H1 (cell line): Measurements from ENCODE around the gene MRPL50. TPM values are rescaled to one million over a fixed set of nuclear protein-coding genes. Genes with fewer than 3 reads are reported as not detected.
A peak's percentile ranks its signal among the peaks of the same experiment; 100 is the strongest.

Experiments
- CTCF ChIA-PET: fragments of 300-600 bp; sonication (Branson Sonifier 250); formaldehyde crosslinking; loops from one replicate; lab custom pipeline; 2021; ENCODE audit not compliant: partially characterized antibody; lab: Charles Lee
- POLR2A ChIA-PET: fragments of 300-600 bp; sonication (Branson Sonifier 250); formaldehyde crosslinking; loops from one replicate; lab custom pipeline; 2021; ENCODE audit warnings: inconsistent platforms; ENCODE audit not compliant: partially characterized antibody; lab: Charles Lee
- DNase-seq, 2 experiments: peaks; one replicate each; pipeline versions ENCODE4 v3.0.0 to v3.0.0-alpha.2; 2010 to 2022; ENCODE audit warnings: low spot score in 2 of 2, low read depth in 1 of 2, mixed read lengths in 1 of 2
- FAIRE-seq: peaks from 2 replicates; lab custom pipeline; 2011; peaks lifted over from hg19 to GRCh38; lab: Jason Lieb, UNC
- H2AFZ ChIP-seq: 2 replicates; pipeline ENCODE4 v1.8.1; 2012; ENCODE audit warnings: low read length, inconsistent platforms
- H2AK5ac ChIP-seq: 2 replicates; pipeline ENCODE4 v1.6.1; 2013; ENCODE audit warnings: low read depth, low read length
- H2BK120ac ChIP-seq: replicated peaks from 2 replicates; pipeline ENCODE3; 2013; ENCODE audit warnings: low read depth, low read length, inconsistent platforms
- H2BK12ac ChIP-seq: 2 replicates; pipeline ENCODE4 v1.6.1; 2013; ENCODE audit warnings: low read depth, low read length
- H2BK15ac ChIP-seq: 2 replicates; pipeline ENCODE4 v1.6.1; 2013; ENCODE audit warnings: low read length
- H2BK20ac ChIP-seq: 2 replicates; pipeline ENCODE4 v1.6.1; 2013; ENCODE audit warnings: low read length
- H2BK5ac ChIP-seq: 2 replicates; pipeline ENCODE4 v1.6.1; 2013; ENCODE audit warnings: low read depth, low read length
- H3K14ac ChIP-seq: 2 replicates; pipeline ENCODE4 v1.6.1; 2013; ENCODE audit warnings: inconsistent platforms; ENCODE audit not compliant: insufficient read length
- H3K18ac ChIP-seq: 2 replicates; pipeline ENCODE4 v1.6.1; 2013; ENCODE audit warnings: low read length; ENCODE audit errors: extremely low read depth
- H3K23ac ChIP-seq: 2 replicates; pipeline ENCODE4 v1.6.1; 2013; ENCODE audit warnings: inconsistent platforms; ENCODE audit not compliant: insufficient read length
- H3K23me2 ChIP-seq: 2 replicates; pipeline ENCODE4 v1.6.1; 2013; ENCODE audit warnings: low read depth, low read length
- H3K27ac ChIP-seq: 2 replicates; pipeline ENCODE4 v1.6.1; 2011; ENCODE audit warnings: low read depth, low read length, inconsistent platforms
- H3K27me3 ChIP-seq, 4 experiments: replicated peaks in 1 of 4; 1 replicate in 1 of 4; 2 replicates in 3 of 4; pipeline versions ENCODE4 v1.6.1 to v1.8.1; 2011 to 2013; ENCODE audit warnings: low read length in 3 of 4, mild to moderate bottlenecking in 3 of 4, inconsistent platforms in 2 of 4, mixed read lengths in 2 of 4, moderate library complexity in 1 of 4; ENCODE audit not compliant: control insufficient read depth in 3 of 4, insufficient read depth in 3 of 4; ENCODE audit errors: extremely low read depth in 1 of 4
- H3K36me3 ChIP-seq, 4 experiments: 2 replicates each; pipeline versions ENCODE4 v1.6.1 to v1.8.1; 2011 to 2013; ENCODE audit warnings: mild to moderate bottlenecking in 4 of 4, low read length in 3 of 4, moderate library complexity in 2 of 4, control low read depth in 1 of 4, inconsistent platforms in 1 of 4; ENCODE audit not compliant: insufficient read depth in 4 of 4, control insufficient read depth in 2 of 4
- H3K4ac ChIP-seq: replicated peaks from 2 replicates; pipeline ENCODE3; 2013; ENCODE audit warnings: low read length, low read depth, mixed read lengths, inconsistent platforms; ENCODE audit not compliant: insufficient read length
- H3K4me1 ChIP-seq, 4 experiments: replicated peaks in 1 of 4; 1 replicate in 1 of 4; 2 replicates in 3 of 4; pipeline versions ENCODE4 v1.6.1 to v1.8.1; 2011 to 2013; ENCODE audit warnings: low read length in 3 of 4, inconsistent platforms in 2 of 4, mixed read lengths in 1 of 4; ENCODE audit not compliant: insufficient read depth in 4 of 4, control insufficient read depth in 3 of 4
- H3K4me2 ChIP-seq, 2 experiments: 2 replicates each; pipeline versions ENCODE4 v1.6.1 to v1.8.1; 2011 to 2013; ENCODE audit warnings: low read depth in 2 of 2, low read length in 2 of 2, control low read depth in 1 of 2, inconsistent platforms in 1 of 2, mild to moderate bottlenecking in 1 of 2; ENCODE audit not compliant: insufficient read depth in 1 of 2
- H3K4me3 ChIP-seq, 4 experiments: fragments of 200-600, 300-600 bp in 1 of 4; sonication (generic), shearing (Covaris generic), sonication (Bioruptor Twin) in 1 of 4; 2 replicates each; pipeline versions ENCODE4 v1.5.1 to v1.8.1; 2011 to 2016; ENCODE audit warnings: low read length in 4 of 4, low read depth in 3 of 4, control low read depth in 2 of 4, inconsistent platforms in 2 of 4, mild to moderate bottlenecking in 2 of 4, mixed read lengths in 1 of 4, moderate library complexity in 1 of 4; ENCODE audit not compliant: insufficient read depth in 2 of 4; ENCODE audit errors: extremely low read depth in 1 of 4
- H3K56ac ChIP-seq: replicated peaks from 2 replicates; pipeline ENCODE3; 2013; ENCODE audit warnings: low read depth, mild to moderate bottlenecking, mixed read lengths, low read length, inconsistent platforms; ENCODE audit not compliant: insufficient read length
- H3K79me1 ChIP-seq: 2 replicates; pipeline ENCODE4 v1.6.1; 2013; ENCODE audit warnings: low read depth, low read length, control low read depth
- H3K79me2 ChIP-seq, 2 experiments: 2 replicates each; pipeline versions ENCODE4 v1.6.1 to v1.8.1; 2012 to 2013; ENCODE audit warnings: low read length in 2 of 2, mild to moderate bottlenecking in 2 of 2, inconsistent platforms in 1 of 2; ENCODE audit not compliant: insufficient read depth in 2 of 2, control insufficient read depth in 1 of 2
- H3K9ac ChIP-seq, 4 experiments: replicated peaks in 1 of 4; 1 replicate in 1 of 4; 2 replicates in 3 of 4; pipeline versions ENCODE4 v1.6.1 to v1.8.1; 2011 to 2013; ENCODE audit warnings: low read depth in 3 of 4, low read length in 3 of 4, control low read depth in 2 of 4, mild to moderate bottlenecking in 2 of 4, moderate library complexity in 2 of 4, inconsistent platforms in 1 of 4; ENCODE audit errors: extremely low read depth in 1 of 4
- H3K9me3 ChIP-seq, 2 experiments: 2 replicates each; pipeline versions ENCODE4 v1.6.1 to v1.8.1; 2012 to 2013; ENCODE audit warnings: mild to moderate bottlenecking in 2 of 2, moderate library complexity in 2 of 2, control low read depth in 1 of 2, inconsistent platforms in 1 of 2, low read depth in 1 of 2, low read length in 1 of 2, mixed read lengths in 1 of 2; ENCODE audit not compliant: insufficient read depth in 2 of 2
- H4K20me1 ChIP-seq, 2 experiments: replicated peaks in 1 of 2; 2 replicates each; pipeline versions ENCODE3 to v1.8.1; 2011 to 2013; ENCODE audit warnings: inconsistent platforms in 2 of 2, low read length in 2 of 2, mild to moderate bottlenecking in 1 of 2; ENCODE audit not compliant: insufficient read depth in 2 of 2, control insufficient read depth in 1 of 2
- H4K5ac ChIP-seq: 2 replicates; pipeline ENCODE4 v1.6.1; 2013; ENCODE audit warnings: low read length, low read depth, mixed read lengths, inconsistent platforms; ENCODE audit not compliant: insufficient read length
- H4K8ac ChIP-seq: 2 replicates; pipeline ENCODE4 v1.8.0; 2013; ENCODE audit warnings: mild to moderate bottlenecking, moderate library complexity, low read length, inconsistent platforms; ENCODE audit not compliant: insufficient read depth; ENCODE audit errors: extremely low read depth
- H4K91ac ChIP-seq: replicated peaks from 2 replicates; pipeline ENCODE3; 2013; ENCODE audit warnings: low read length, mixed read lengths, inconsistent platforms; ENCODE audit not compliant: insufficient read length
- RAD21 ChIP-seq, 2 experiments: IDR thresholded peaks in 1 of 2; conservative IDR thresholded peaks in 1 of 2; 2 replicates each; pipeline ENCODE4 v1.6.1; 2011; ENCODE audit warnings: low read depth in 2 of 2, low read length in 2 of 2, improper control_type of control experiment in 1 of 2, inconsistent platforms in 1 of 2, mild to moderate bottlenecking in 1 of 2, moderate library complexity in 1 of 2
- RFX5 ChIP-seq: IDR thresholded peaks from 2 replicates; pipeline ENCODE4 v1.6.1; 2011; ENCODE audit warnings: low read depth, low read length, improper control_type of control experiment, borderline replicate concordance
- TCF12 ChIP-seq: IDR thresholded peaks from 2 replicates; pipeline ENCODE4 v1.6.1; 2011; ENCODE audit warnings: low read depth, mild to moderate bottlenecking, low read length
- polyA plus RNA-seq, 7 experiments: library from polyadenylated mRNA; depleted of rRNA in 3 of 7; stranded (reverse) in 5 of 7; unstranded in 2 of 7; fragments of >200 nt in 5 of 7; fragments of 200-250 nt in 2 of 7; gene quantifications; 1 replicate in 5 of 7; 2 replicates in 1 of 7; 4 replicates in 1 of 7; pipeline versions ENCODE4 v1.2.1 to v1.2.3, GENCODE V29; 2011 to 2013; ENCODE audit warnings: missing spikeins in 2 of 7, mixed read lengths in 2 of 7
- total RNA-seq: library from RNA; stranded (reverse); fragmentation: NEBNext Ultra II Directional; extraction: Animal tissue kit (Norgen Biotek cat#: 25700); gene quantifications from 2 replicates; pipeline ENCODE4 v1.2.1, GENCODE V29; 2021

MRPL50 gene
- total and polyA plus RNA-seq, 2 of the 8 experiments (the other 6 are each of a cell fraction or from before 2014, with no cell fraction given), result 17.8 to 25.1 TPM

- no peak overlapping the region for H2AK5ac ChIP-seq
- no peaks in the 10 kb centered on the region for H3K27me3 ChIP-seq
- TF ChIP-seq RAD21 (IDR thresholded peaks at IDR 0.05 in 1 of 2, conservative IDR thresholded peaks at IDR 0.05 in 1 of 2; ENCODE audit: low read depth in 2 of 2, low read length in 2 of 2) (peak in 1 of 2 experiments; percentile 22; a peak in 1 of 4 replicates), TCF12 (no peak), RFX5 (no peak)
- no peaks in the 10 kb centered on the region for H3K23me2 ChIP-seq
- H2BK5ac ChIP-seq, result no peak overlapping the region
- no peaks in the 10 kb centered on the region for H3K9me3 ChIP-seq
- no peak overlapping the region for H3K14ac ChIP-seq
- H3K27ac ChIP-seq, result no peak overlapping the region
- no peak overlapping the region for H3K4me3 ChIP-seq
- no peaks in the 10 kb centered on the region for H3K79me1 ChIP-seq
- FAIRE-seq (no peak), DNase-seq (no peak)
- H3K9ac ChIP-seq, result no peak overlapping the region
- no peak overlapping the region for H4K5ac ChIP-seq
- no peak overlapping the region for H2BK20ac ChIP-seq
- H3K79me2 ChIP-seq, result no peaks in the 10 kb centered on the region
- no peak overlapping the region for H2BK15ac ChIP-seq
- H3K4me1 ChIP-seq, result no peaks in the 10 kb centered on the region
- H4K20me1 ChIP-seq, result no peaks in the 10 kb centered on the region
- no peak overlapping the region for H3K4ac ChIP-seq
- H3K56ac ChIP-seq, result no peak overlapping the region
- H4K91ac ChIP-seq, result no peak overlapping the region
- no peak overlapping the region for H2BK120ac ChIP-seq
- CTCF ChIA-PET, result no interaction called here
- H4K8ac ChIP-seq, result no peak overlapping the region
- H3K23ac ChIP-seq, result no peak overlapping the region
- no peak overlapping the region for H2AFZ ChIP-seq
- H2BK12ac ChIP-seq, result no peak overlapping the region
- POLR2A ChIA-PET, result no interaction called here
- H3K18ac ChIP-seq, result no peak overlapping the region
- no peaks in the 10 kb centered on the region for H3K36me3 ChIP-seq
- H3K4me2 ChIP-seq, result no peak overlapping the region
These were observed 56.5 kb downstream of the MRPL50 start for GRCh38 chr9:101341958-101342357.

Other genes with a start within 250 kb of the MRPL50 start
- gene BAAT, start 13.6 kb downstream of the MRPL50 start, total RNA-seq, result 0.17 TPM in 1 of 2 replicates, not detected in the other
- gene BAAT, start 13.6 kb downstream of the MRPL50 start, polyA plus RNA-seq (2011; rRNA removed), result 0.08 and 0.09 TPM in 2 replicates
- 11.9 and 12.3 TPM in 2 replicates for gene ZNF189, start 233 bp upstream of the MRPL50 start, total RNA-seq
- gene ZNF189, start 233 bp upstream of the MRPL50 start, polyA plus RNA-seq (2011; rRNA removed), result 1.1 and 1.9 TPM in 2 replicates
- not detected in 2 replicates for gene ALDOB, start 37.2 kb upstream of the MRPL50 start, total RNA-seq
- not detected in 2 replicates for gene ALDOB, start 37.2 kb upstream of the MRPL50 start, polyA plus RNA-seq (2011; rRNA removed)
- gene RNF20, start 135.2 kb upstream of the MRPL50 start, total RNA-seq, result 61.9 and 65.2 TPM in 2 replicates
- gene RNF20, start 135.2 kb upstream of the MRPL50 start, polyA plus RNA-seq (2011; rRNA removed), result 7.3 and 9.4 TPM in 2 replicates
- gene PPP3R2, start 196.4 kb upstream of the MRPL50 start, total RNA-seq, result not detected in 2 replicates
- gene PPP3R2, start 196.4 kb upstream of the MRPL50 start, polyA plus RNA-seq (2011; rRNA removed), result not detected in 2 replicates